Ovary (tissue), 9 donors: ENCODE results near the gene MEGF8. TPM values are rescaled to one million over a fixed set of nuclear protein-coding genes. Genes with fewer than 3 reads are reported as not detected.
A peak's percentile ranks its signal among the peaks of the same experiment; 100 is the strongest.

ENCODE experiments used
- DNase-seq, 5 donors: peaks; one replicate each; pipeline ENCODE4 v3.0.0-alpha.2; 2019 to 2020
- H3K27ac ChIP-seq, 2 donors: fragments of 200-600 bp; one replicate each; pipeline versions ENCODE4 v1.5.1 to v1.8.0; 2019 to 2022
- H3K27me3 ChIP-seq: fragments of 200-600 bp; one replicate; pipeline ENCODE4 v1.8.0; 2022
- H3K36me3 ChIP-seq: fragments of 200-600 bp; sonication (generic); one replicate; pipeline ENCODE4 v1.5.1; 2019
- H3K4me1 ChIP-seq: one replicate; pipeline ENCODE4 v1.8.1; 2013; ENCODE audit warnings: mild to moderate bottlenecking, moderate library complexity; ENCODE audit not compliant: insufficient read depth
- H3K4me3 ChIP-seq: fragments of 200-600 bp; sonication (generic); one replicate; pipeline ENCODE4 v1.5.1; 2017
- H3K9me3 ChIP-seq, 2 donors: fragments of 200-600 bp in 1 of 2; sonication (generic) in 1 of 2; one replicate each; pipeline versions ENCODE4 v1.5.1 to v1.8.1; 2013 to 2019; ENCODE audit warnings: mild to moderate bottlenecking in 1 of 2, moderate library complexity in 1 of 2
- CTCF ChIP-seq, 3 donors: fragments of 450-650 bp in 2 of 3; fragments of 200-600 bp in 1 of 3; IDR thresholded peaks; one replicate each; pipeline versions ENCODE4 v1.5.1 to v1.8.0; 2016 to 2022; ENCODE audit warnings: antibody characterized with exemption in 3 of 3, mild to moderate bottlenecking in 1 of 3
- EP300 ChIP-seq: sonication (generic); formaldehyde crosslinking; IDR thresholded peaks from one replicate; pipeline ENCODE4 v1.6.1; 2017; ENCODE audit warnings: antibody characterized with exemption
- POLR2A ChIP-seq: fragments of 450-650 bp; IDR thresholded peaks from one replicate; pipeline ENCODE4 v1.6.1; 2017; ENCODE audit warnings: antibody characterized with exemption, mild to moderate bottlenecking, moderate library complexity
- WGBS, 3 donors: extraction: QIAGEN DNeasy Blood & Tissue Kit in 1 of 3; methylation state at CpG; one replicate each; pipeline versions ENCODE4 v1.1.5 to v1.1.7; 2013 to 2017; 5-methylcytosine and 5-hydroxymethylcytosine counted together
- intact Hi-C, 4 donors: fragments of 100-400 bp; cut with DNase I; formaldehyde crosslinking; loops; one replicate each; pipeline versions ENCODE4 v1.11.0 to v1.15.1; 2022 to 2023
- polyA plus RNA-seq, 2 donors: library from polyadenylated mRNA; stranded (reverse); fragments of 200-250 nt in 1 of 2; fragments of 350-450 nt in 1 of 2; fragmentation: Illumina TruSeq in 1 of 2; extraction: RNeasy Lipid Tissue Mini Kit (QIAGEN cat#74804) in 1 of 2; gene quantifications; one replicate each; pipeline ENCODE4 v1.2.3, GENCODE V29; 2013 to 2014
- total RNA-seq, 7 donors: library from RNA; depleted of rRNA in 2 of 7; stranded (reverse); fragments of >200 nt in 2 of 7; fragmentation: NEBNext Ultra II Directional in 3 of 7; extraction: Animal tissue kit (Norgen Biotek cat#: 25700) in 3 of 7; gene quantifications; one replicate each; pipeline versions ENCODE4 v1.1.0 to v1.2.4, GENCODE V29; 2016 to 2023
- donor health status: DM: no; HTN: no; CAD: no; lungs with moderate emphysema.
- donor health status: DM: no; HTN: no; CAD: no.
- donor health status: Bipolar disorder and iron deficiency.
- donor health status: DM: yes; HTN: yes; CAD: no.
- donor health status: DM: no; HTN: no; CAD: no.
- donor health status: DM: yes; HTN: yes; CAD: no.

MEGF8 gene
- total and polyA plus RNA-seq, 9 donors = 11.0 to 31.6 (median 23.3) TPM

- Histone ChIP-seq H3K27ac (no peak within 1 kb of the TSS), H3K27me3 (no peaks in the 10 kb centered on the region), H3K4me1 (peaks cover 3% of the 10 kb centered on the region), H3K9me3 (no peaks in the 10 kb centered on the region), H3K36me3 (no peaks in the 10 kb centered on the region), H3K4me3 (peak within 1 kb of the TSS; percentile 30)
- intact Hi-C loops = no loop called here
- WGBS, 3 donors = 0 to 2% (median 1%) methylated on average over 26 to 67 of the region's 67 CpGs
- peak; percentile 21 to 65 (median 42) for DNase-seq
- TF ChIP-seq CTCF (IDR thresholded peaks at IDR 0.05) (peak in 1 of 3 donors; percentile 16), EP300 (no peak), POLR2A (no peak)
These were observed 12.2 kb upstream of the MEGF8 start, which contains the start of gene TMEM145 for GRCh38 chr19:42313096-42313839. Gene TMEM145 (plus strand): TSS chr19:42313309. CDS start chr19:42313377, 68 bp downstream.

GRCh38 chr19:42313840-42314755 is 11.3 kb upstream of the MEGF8 start:
- H3K36me3 ChIP-seq = no peaks in the 10 kb centered on the region
- intact Hi-C loops = no loop called here
- peaks cover 3% of the 10 kb centered on the region for H3K4me1 ChIP-seq
- 27 to 30% (median 29%) methylated on average over 25 to 26 of the region's 26 CpGs for WGBS, 3 donors
- DNase-seq = no peak
- H3K27me3 ChIP-seq = no peaks in the 10 kb centered on the region
- no peak overlapping the region for H3K27ac ChIP-seq
- no peak overlapping the region for H3K4me3 ChIP-seq
- H3K9me3 ChIP-seq = no peaks in the 10 kb centered on the region
- TF ChIP-seq CTCF (IDR thresholded peaks at IDR 0.05) (no peak), EP300 (no peak), POLR2A (no peak)

DNA sequence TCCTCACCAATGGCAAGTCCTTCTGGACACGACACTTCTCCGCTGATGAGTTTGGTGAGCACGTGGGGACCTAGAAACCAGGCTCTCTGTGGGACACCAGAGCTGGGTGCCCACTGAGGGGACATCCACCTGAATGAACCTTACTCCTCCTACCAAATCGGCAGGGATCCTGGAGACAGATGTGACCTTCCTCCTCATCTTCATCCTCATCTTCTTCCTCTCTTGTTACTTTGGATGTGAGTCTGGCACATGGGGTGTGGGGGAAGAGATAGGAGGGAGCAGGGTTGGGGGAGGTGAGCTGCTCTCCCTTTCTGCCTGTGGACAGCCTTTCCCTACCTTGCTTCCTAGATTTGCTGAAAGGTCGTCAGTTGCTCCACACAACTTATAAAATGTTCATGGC is 10.4 kb upstream of the MEGF8 start:
- H3K27ac ChIP-seq = no peak overlapping the region
- no peaks in the 10 kb centered on the region for H3K27me3 ChIP-seq
- TF ChIP-seq POLR2A = no peak
- TF ChIP-seq CTCF (IDR thresholded peaks at IDR 0.05) = no peak
- TF ChIP-seq EP300 = no peak
- no peak for DNase-seq
- H3K9me3 ChIP-seq = no peaks in the 10 kb centered on the region
- H3K36me3 ChIP-seq = no peaks in the 10 kb centered on the region
- peaks cover 3% of the 10 kb centered on the region for H3K4me1 ChIP-seq
- intact Hi-C loops = no loop called here
- no peak overlapping the region for H3K4me3 ChIP-seq
- 60 to 73% (median 68%) methylated on average over 5 of the region's 5 CpGs for WGBS, 3 donors
